Stimulated activated CD4-positive, alpha-beta T cell treated with anti-CD3 and anti-CD28 coated beads, Interleukin-15, amount 100 ng/mL, for 48 hours (primary cell): ENCODE data around the gene B3GAT3.
"Not testable (repeated sequence)": the region's sequence is repeated elsewhere in the genome, so short reads cannot be mapped to it uniquely, and the experiment has no call there.

Experiments used
- DNase-seq, 2 donors: peaks; one replicate each; pipeline ENCODE4 v3.0.0-alpha.2; 2020; ENCODE audit warnings: low read depth in 2 of 2

B3GAT3 gene

GRCh38 chr11:62579252-62579651, 42.5 kb downstream of the B3GAT3 start:
- no peak for DNase-seq

GRCh38 chr11:62578541-62578940, 43.2 kb downstream of the B3GAT3 start:
- DNase-seq = no peak

- no peak for DNase-seq
These were observed 44.6 kb downstream of the B3GAT3 start for GRCh38 chr11:62577046-62577714.

DNA sequence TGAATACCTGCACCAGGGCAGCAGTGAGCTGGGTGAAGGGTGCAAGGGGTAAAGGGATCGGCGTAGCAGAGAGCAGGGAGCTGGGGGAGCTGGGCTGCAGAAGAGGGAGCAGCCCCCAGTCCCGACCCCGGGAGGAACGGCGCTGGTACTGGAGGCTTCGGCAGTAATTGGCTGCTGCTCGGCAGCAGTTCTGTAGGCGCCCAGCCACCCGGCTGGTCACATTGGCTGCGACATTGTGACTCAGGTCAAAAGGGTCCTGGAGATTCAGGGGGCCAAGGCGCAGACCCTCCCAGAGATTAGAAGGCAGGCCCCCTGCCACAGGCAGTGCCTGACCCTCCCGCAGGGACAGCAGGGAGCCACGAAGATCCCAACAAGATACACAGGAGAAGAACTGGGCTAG, 45.9 kb downstream of the B3GAT3 start:
- DNase-seq = no peak

- DNase-seq = no peak
These were observed 46.6 kb downstream of the B3GAT3 start for GRCh38 chr11:62575156-62575555.

GRCh38 chr11:62574363-62575071, 47.3 kb downstream of the B3GAT3 start:
- DNase-seq = no peak

- DNase-seq = peak; percentile 97 to 98
These were observed 48.0 kb downstream of the B3GAT3 start, which contains the start of gene EEF1G for GRCh38 chr11:62573592-62574362. Gene EEF1G (minus strand): TSS chr11:62573891. CDS start chr11:62573842, 49 bp downstream.

DNA sequence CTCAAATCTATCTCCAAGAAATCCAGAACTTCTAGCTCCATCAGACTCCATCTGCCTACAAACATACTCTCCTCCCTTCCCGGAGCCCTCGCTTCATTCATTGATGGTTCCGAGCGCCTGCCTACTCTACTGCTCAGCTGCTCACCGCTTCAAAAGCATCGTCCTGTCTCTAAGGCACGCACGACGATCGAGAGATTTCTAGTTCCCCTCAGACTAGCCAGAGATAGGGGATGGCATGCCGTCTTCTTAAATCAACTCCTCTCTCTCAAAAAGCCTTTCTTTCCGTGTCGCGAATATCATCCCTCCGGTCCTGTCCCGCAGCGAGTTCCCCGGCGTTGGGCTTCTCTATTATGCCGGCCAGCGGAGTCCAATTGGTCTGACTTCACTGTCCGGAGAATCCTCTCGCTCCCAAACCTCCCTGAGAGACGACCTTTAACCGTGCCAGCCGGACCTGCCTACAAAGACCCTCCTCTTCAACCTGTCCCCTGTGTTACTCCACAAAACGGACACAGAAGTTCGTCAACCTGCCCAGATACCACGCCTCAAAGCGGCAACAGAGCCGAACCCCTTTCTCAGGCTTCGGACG, 48.7 kb downstream of the B3GAT3 start:
- no peak for DNase-seq

DNA sequence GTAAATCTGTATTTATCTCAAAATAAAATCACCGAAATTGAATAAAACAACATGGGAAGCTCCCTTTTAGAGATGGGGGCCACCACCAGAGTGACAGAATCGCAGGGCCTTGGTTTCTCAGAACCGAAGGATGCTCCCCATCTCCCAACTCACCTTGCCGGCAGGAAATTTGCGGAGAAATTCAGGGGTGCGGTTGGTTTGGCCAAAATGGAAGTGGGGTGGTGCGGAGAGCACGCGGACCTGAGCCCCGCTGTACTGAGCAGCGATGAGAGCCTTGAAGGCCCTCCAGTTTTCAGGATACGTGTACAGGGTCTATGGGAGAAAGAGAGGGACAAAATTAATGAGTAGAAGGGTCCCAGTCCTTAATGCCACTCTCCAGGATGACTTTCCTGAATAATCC, 49.4 kb downstream of the B3GAT3 start:
- no peak for DNase-seq

- DNase-seq = not testable (repeated sequence)
These were observed 50.3 kb downstream of the B3GAT3 start for GRCh38 chr11:62571493-62571892.

DNA sequence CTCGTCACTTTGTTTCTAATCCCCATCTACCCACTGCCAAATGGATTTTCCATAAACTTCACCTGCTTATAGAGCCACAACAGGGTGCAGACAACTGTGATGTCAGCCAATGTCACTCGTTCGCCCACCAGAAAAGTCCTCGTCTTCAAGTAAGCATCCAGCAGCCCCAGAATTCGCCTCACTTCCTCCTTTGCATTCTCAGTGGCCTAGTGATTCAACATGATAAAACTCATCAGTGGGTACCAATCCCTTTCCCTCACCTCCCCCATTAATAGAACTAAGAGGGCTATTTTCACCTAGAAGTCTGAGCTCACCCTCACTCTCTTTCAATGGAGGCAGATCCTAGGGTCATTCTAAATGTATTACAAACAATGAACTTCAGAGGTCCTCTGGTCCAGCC, 50.9 kb downstream of the B3GAT3 start:
- DNase-seq = not testable (repeated sequence)

GRCh38 chr11:62569611-62570010, 52.2 kb downstream of the B3GAT3 start:
- no peak for DNase-seq

GRCh38 chr11:62567018-62567633, 54.7 kb downstream of the B3GAT3 start:
- no peak for DNase-seq

DNA sequence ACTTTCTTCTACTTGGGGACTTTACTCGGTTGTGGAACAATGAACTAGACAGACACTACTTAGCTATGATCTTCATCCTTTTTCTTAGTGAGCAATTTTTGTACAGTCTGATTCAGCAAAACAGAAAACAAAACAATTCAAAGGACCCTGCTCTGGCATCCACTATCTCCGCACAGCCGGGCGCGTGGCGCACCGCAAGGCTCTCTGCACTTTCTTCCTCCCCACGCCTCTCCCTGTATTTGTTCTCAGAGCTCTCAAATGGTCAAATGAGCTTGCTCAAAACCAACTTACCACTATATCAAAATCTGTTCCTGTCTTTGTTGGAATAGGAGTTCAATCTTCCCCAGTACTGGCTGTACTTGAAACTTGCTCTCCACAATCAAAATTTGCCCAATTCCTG, 55.5 kb downstream of the B3GAT3 start:
- DNase-seq = no peak
